Nephron (organoid): ENCODE data around the gene YJEFN3.

Source experiments
- H3K27ac Mint-ChIP-seq, 3 experiments: 2 replicates each; pipeline ENCODE4 v1.8.0; 2020; ENCODE audit warnings: mixed read lengths in 3 of 3, mild to moderate bottlenecking in 2 of 3, moderate library complexity in 1 of 3
- H3K27me3 Mint-ChIP-seq: 2 replicates; pipeline ENCODE4 v1.8.0; 2021; ENCODE audit warnings: low read depth, mild to moderate bottlenecking, moderate library complexity, mixed read lengths
- H3K36me3 Mint-ChIP-seq: 2 replicates; pipeline ENCODE4 v1.8.0; 2020; ENCODE audit warnings: low read depth, mixed read lengths
- H3K4me1 Mint-ChIP-seq: 2 replicates; pipeline ENCODE4 v1.8.0; 2020; ENCODE audit warnings: mixed read lengths
- H3K4me3 Mint-ChIP-seq, 3 experiments: 2 replicates each; pipeline ENCODE4 v1.8.0; 2020; ENCODE audit warnings: mild to moderate bottlenecking in 3 of 3, mixed read lengths in 3 of 3, moderate library complexity in 2 of 3
- H3K9me3 Mint-ChIP-seq: 2 replicates; pipeline ENCODE4 v1.8.0; 2020; ENCODE audit warnings: mixed read lengths
- TF ChIP-seq, protein P1 (sequence below), 3 experiments: fragments of 200-600 bp; sonication (generic); IDR thresholded peaks; one replicate each; pipeline ENCODE4 v1.5.0; 2021; ENCODE audit warnings: antibody characterized with exemption in 3 of 3; ENCODE audit not compliant: unreplicated experiment in 3 of 3

Gene YJEFN3

DNA sequence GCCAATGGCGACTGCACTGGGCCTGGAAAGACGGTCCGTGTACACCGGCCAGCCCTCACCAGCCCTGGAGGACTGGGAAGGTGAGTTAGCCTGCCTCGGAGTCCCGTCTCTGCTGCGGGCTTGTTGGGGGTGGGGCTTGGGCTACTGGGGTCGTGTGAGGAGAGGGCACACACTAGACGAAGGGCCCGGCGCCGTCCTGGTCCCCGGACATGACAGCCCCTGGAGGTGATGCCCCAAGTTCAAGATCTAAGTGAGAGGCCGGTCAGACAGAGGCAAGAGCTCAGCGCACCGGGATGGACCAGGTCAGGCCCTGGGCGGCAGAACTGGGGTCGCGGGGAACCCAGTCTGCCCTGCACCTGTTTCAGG is 11.0 kb downstream of the YJEFN3 start:
- H3K27me3 Mint-ChIP-seq = peaks cover 9% of the 10 kb centered on the region
- H3K36me3 Mint-ChIP-seq = no peaks in the 10 kb centered on the region
- no peak overlapping the region for H3K4me3 Mint-ChIP-seq
- no peaks in the 10 kb centered on the region for H3K9me3 Mint-ChIP-seq
- no peak overlapping the region for H3K27ac Mint-ChIP-seq
- TF ChIP-seq, protein P1, sequence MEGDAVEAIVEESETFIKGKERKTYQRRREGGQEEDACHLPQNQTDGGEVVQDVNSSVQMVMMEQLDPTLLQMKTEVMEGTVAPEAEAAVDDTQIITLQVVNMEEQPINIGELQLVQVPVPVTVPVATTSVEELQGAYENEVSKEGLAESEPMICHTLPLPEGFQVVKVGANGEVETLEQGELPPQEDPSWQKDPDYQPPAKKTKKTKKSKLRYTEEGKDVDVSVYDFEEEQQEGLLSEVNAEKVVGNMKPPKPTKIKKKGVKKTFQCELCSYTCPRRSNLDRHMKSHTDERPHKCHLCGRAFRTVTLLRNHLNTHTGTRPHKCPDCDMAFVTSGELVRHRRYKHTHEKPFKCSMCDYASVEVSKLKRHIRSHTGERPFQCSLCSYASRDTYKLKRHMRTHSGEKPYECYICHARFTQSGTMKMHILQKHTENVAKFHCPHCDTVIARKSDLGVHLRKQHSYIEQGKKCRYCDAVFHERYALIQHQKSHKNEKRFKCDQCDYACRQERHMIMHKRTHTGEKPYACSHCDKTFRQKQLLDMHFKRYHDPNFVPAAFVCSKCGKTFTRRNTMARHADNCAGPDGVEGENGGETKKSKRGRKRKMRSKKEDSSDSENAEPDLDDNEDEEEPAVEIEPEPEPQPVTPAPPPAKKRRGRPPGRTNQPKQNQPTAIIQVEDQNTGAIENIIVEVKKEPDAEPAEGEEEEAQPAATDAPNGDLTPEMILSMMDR (IDR thresholded peaks at IDR 0.05; ENCODE audit: unreplicated experiment in 3 of 3) = no peak
- H3K4me1 Mint-ChIP-seq = peaks cover 7% of the 10 kb centered on the region

DNA sequence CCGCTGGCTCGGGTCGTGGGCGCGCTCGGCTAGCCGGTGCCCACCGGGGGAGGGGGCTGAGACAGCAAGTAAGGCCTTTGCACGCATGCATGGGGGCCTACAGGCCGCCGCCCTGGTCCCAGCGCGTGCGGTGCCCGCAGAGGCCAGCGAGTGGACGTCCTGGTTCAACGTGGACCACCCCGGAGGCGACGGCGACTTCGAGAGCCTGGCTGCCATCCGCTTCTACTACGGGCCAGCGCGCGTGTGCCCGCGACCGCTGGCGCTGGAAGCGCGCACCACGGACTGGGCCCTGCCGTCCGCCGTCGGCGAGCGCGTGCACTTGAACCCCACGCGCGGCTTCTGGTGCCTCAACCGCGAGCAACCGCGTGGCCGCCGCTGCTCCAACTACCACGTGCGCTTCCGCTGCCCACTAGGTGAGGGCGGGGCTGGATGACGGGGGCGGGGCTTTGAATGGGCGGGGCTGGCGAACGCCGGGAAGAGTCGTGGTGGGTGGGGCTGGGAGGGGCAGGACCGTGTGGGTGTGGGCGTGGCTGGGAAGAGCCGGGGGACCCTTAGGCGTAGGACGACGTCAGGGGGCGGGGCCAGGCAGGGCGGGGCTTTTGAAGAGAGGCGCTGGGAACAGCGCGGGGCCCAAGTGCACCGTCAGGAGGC is 11.5 kb downstream of the YJEFN3 start:
- no peak overlapping the region for H3K4me3 Mint-ChIP-seq
- H3K27me3 Mint-ChIP-seq = peaks cover 9% of the 10 kb centered on the region
- H3K27ac Mint-ChIP-seq = no peak overlapping the region
- no peaks in the 10 kb centered on the region for H3K36me3 Mint-ChIP-seq
- H3K9me3 Mint-ChIP-seq = no peaks in the 10 kb centered on the region
- TF ChIP-seq, protein P1 (IDR thresholded peaks at IDR 0.05; ENCODE audit: unreplicated experiment in 3 of 3) = no peak
- peaks cover 7% of the 10 kb centered on the region for H3K4me1 Mint-ChIP-seq

DNA sequence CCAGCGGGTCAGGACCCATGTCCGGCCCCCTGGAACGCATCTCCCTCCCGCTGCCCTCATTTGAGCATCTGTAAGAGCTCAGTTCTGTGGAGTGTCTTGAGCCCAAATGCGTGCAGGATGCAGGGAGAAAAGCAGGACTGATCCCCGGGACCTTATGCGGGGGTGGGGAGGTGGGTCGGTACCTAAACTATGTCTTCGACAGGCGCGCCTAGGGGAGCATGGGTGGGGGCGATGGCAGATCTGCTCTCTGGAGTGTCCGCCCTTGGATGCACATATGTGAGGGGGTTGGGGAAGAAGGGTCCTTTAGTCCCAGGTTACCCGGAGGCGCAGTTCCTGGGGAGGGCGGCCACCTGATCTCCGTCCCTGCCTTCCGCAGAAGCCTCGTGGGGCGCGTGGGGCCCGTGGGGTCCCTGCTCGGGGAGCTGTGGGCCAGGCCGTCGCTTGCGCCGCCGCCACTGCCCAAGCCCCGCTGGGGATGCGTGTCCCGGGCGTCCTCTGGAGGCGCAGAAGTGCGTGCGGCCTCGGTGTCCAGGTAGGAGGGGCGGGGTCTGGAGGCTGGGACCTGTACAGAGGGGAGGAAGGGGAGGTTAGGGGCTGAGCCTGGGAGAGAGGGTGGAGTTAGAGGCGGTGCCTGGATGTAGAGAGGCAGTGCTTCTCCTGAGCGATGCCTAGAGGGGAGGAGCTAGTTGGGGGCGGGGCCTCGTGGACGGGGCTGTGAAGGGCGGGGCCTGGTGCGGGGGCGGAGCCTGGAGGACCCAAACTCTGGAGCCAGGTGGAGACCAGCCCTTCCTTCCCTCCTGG is 12.2 kb downstream of the YJEFN3 start:
- TF ChIP-seq, protein P1 (IDR thresholded peaks at IDR 0.05; ENCODE audit: unreplicated experiment in 3 of 3) = no peak
- Mint-ChIP-seq H3K27me3 (peaks cover 9% of the 10 kb centered on the region), H3K27ac (no peak overlapping the region), H3K9me3 (no peaks in the 10 kb centered on the region), H3K4me3 (no peak overlapping the region), H3K36me3 (no peaks in the 10 kb centered on the region), H3K4me1 (peaks cover 7% of the 10 kb centered on the region)

DNA sequence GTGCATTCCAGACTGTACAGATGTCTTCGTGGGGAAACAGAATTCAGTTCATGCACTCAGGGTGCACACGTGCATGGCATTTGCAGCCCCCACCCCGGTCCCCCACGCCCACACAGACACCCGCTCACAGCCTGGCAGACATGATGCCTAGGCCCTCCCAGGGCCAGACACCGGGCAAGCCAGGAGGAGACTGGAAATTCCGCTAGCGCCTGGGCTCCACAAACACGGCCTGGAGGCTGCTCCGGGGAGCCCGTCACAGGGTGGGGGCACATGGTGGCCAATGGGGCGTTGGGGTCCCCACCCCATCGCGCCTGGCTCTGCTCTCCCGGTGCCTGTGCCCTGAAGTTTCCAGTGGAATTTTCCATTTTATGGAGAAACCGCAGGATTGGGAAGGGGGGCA is 12.9 kb downstream of the YJEFN3 start:
- TF ChIP-seq, protein P1 (IDR thresholded peaks at IDR 0.05; ENCODE audit: unreplicated experiment in 3 of 3) = no peak
- peaks cover 9% of the 10 kb centered on the region for H3K27me3 Mint-ChIP-seq
- no peak overlapping the region for H3K4me3 Mint-ChIP-seq
- no peaks in the 10 kb centered on the region for H3K36me3 Mint-ChIP-seq
- no peaks in the 10 kb centered on the region for H3K9me3 Mint-ChIP-seq
- H3K27ac Mint-ChIP-seq = no peak overlapping the region
- H3K4me1 Mint-ChIP-seq = peaks cover 7% of the 10 kb centered on the region

DNA sequence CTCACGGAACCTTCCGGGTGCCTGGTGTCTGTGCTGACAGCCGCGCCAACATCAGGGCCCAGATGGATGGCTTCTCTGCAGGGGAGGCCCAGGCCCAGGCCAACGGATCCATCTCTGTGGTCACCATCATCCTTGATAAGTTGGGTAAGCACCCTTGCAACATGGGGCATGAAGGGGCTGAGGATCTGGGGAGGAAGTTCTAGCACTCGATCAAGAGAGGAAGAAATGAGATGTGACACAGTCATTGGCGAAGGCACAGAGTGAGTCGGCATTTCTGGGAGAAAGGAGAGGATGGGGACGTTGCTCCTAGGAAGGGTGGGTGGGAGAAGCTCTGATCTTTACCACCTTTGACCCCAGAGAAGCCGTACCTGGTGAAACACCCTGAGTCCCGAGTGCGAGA is 13.8 kb downstream of the YJEFN3 start:
- Mint-ChIP-seq H3K9me3 (no peaks in the 10 kb centered on the region), H3K27me3 (peaks cover 9% of the 10 kb centered on the region), H3K27ac (no peak overlapping the region), H3K4me1 (peaks cover 7% of the 10 kb centered on the region), H3K4me3 (no peak overlapping the region), H3K36me3 (no peaks in the 10 kb centered on the region)
- TF ChIP-seq, protein P1 (IDR thresholded peaks at IDR 0.05; ENCODE audit: unreplicated experiment in 3 of 3) = no peak

DNA sequence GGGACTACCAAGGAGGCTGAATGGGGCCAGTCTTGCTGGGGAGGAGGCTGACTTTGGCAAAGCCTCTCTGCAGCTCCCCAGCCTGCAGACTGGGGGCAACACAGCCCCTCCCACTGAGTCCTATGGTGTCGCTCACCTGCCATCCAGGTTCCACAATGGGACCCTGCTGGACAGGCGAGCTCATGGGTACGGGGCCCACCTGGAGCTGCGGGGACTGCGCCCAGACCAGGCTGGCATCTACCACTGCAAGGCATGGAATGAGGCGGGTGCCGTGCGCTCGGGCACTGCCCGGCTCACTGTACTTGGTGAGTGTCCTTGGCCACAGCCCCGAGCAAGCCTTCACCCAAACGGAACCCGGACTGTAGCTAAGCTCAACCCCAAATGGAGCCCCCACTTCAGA is 14.4 kb downstream of the YJEFN3 start:
- Mint-ChIP-seq H3K4me3 (no peak overlapping the region), H3K27me3 (peaks cover 9% of the 10 kb centered on the region), H3K36me3 (no peaks in the 10 kb centered on the region), H3K9me3 (no peaks in the 10 kb centered on the region), H3K27ac (no peak overlapping the region), H3K4me1 (peaks cover 7% of the 10 kb centered on the region)
- TF ChIP-seq, protein P1 (IDR thresholded peaks at IDR 0.05; ENCODE audit: unreplicated experiment in 3 of 3) = no peak
